Measurements from ENCODE around the gene COPS3. TPM values are rescaled to one million over a fixed set of nuclear protein-coding genes. Genes with fewer than 3 reads are reported as not detected.

COPS3 gene
- total and polyA plus RNA-seq, 2 of the 8 experiments (the other 6 are each of a cell fraction or from before 2014, with no cell fraction given), result 82.9 to 110 TPM

DNA sequence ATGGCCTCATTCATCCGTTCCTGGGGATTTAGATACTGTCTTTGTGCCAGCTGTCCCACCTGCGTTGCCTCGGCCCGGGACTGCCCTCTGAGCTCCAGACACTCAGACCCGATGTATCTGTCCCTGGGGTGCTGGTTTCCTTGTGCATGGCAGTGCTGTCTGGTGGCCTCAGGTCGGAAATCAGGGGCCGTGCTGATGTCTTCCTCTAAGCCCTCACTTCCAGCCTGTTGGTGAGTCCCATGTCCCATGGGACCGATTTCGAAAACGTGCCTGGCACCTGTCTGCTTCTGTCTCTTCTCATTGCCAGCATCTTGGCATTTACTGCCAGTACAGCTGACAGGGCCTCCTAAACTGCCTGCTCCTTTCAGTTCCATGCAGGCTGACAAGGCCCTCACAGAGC lies 44.2 kb upstream of the COPS3 start (continued):
- TF ChIP-seq, protein P1, sequence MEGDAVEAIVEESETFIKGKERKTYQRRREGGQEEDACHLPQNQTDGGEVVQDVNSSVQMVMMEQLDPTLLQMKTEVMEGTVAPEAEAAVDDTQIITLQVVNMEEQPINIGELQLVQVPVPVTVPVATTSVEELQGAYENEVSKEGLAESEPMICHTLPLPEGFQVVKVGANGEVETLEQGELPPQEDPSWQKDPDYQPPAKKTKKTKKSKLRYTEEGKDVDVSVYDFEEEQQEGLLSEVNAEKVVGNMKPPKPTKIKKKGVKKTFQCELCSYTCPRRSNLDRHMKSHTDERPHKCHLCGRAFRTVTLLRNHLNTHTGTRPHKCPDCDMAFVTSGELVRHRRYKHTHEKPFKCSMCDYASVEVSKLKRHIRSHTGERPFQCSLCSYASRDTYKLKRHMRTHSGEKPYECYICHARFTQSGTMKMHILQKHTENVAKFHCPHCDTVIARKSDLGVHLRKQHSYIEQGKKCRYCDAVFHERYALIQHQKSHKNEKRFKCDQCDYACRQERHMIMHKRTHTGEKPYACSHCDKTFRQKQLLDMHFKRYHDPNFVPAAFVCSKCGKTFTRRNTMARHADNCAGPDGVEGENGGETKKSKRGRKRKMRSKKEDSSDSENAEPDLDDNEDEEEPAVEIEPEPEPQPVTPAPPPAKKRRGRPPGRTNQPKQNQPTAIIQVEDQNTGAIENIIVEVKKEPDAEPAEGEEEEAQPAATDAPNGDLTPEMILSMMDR (IDR thresholded peaks at IDR 0.05; ENCODE audit: control extremely low read depth in 1 of 3, insufficient read depth in 1 of 3, low read depth in 1 of 3, low read length in 3 of 3), result no peak
- TF ChIP-seq RXRA (IDR thresholded peaks at IDR 0.05; ENCODE audit: insufficient read depth, low read depth, low read length), result no peak
- no peak for TF ChIP-seq EGR1 (IDR thresholded peaks at IDR 0.05; ENCODE audit: borderline replicate concordance, low read depth, low read length)
- TF ChIP-seq MAFK (IDR thresholded peaks at IDR 0.05; ENCODE audit: low read depth, low read length), result no peak
- TF ChIP-seq, protein P2, sequence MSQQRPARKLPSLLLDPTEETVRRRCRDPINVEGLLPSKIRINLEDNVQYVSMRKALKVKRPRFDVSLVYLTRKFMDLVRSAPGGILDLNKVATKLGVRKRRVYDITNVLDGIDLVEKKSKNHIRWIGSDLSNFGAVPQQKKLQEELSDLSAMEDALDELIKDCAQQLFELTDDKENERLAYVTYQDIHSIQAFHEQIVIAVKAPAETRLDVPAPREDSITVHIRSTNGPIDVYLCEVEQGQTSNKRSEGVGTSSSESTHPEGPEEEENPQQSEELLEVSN (IDR thresholded peaks at IDR 0.05), result no peak
- no peak for TF ChIP-seq CHD1 (IDR thresholded peaks at IDR 0.05; ENCODE audit: low read depth, low read length)
- no peak for TF ChIP-seq RBBP5 (IDR thresholded peaks at IDR 0.05; ENCODE audit: borderline replicate concordance, low read depth, low read length)
